Measurements from ENCODE around the gene KIF13A. TPM values are rescaled to one million over a fixed set of nuclear protein-coding genes. Genes with fewer than 3 reads are reported as not detected.

The KIF13A gene
- total and polyA plus RNA-seq, 9 of the 15 experiments (the other 6 are each of a cell fraction or from before 2014, with no cell fraction given): 3.6 to 44.3 (median 29.7) TPM

GRCh38 chr6:17839513-17840223, 147.8 kb downstream of the KIF13A start (continued):
- TF ChIP-seq GTF2B (IDR thresholded peaks at IDR 0.05; ENCODE audit: extremely low read depth, insufficient read length) (no peak), FOXO4 (CRISPR knock-in tag; IDR thresholded peaks at IDR 0.05) (no peak), E2F5 (CRISPR knock-in tag; IDR thresholded peaks at IDR 0.05) (no peak), SMARCA5 (IDR thresholded peaks at IDR 0.05) (no peak), ZC3H4 (CRISPR knock-in tag; IDR thresholded peaks at IDR 0.05; ENCODE audit: borderline replicate concordance) (no peak), JUND (IDR thresholded peaks at IDR 0.05; ENCODE audit: borderline replicate concordance, low read depth, low read length) (no peak), JUND (tag; IDR thresholded peaks at IDR 0.05; ENCODE audit: borderline replicate concordance, low read depth, low read length) (no peak), SIN3A (IDR thresholded peaks at IDR 0.05; ENCODE audit: borderline replicate concordance in 2 of 2, control insufficient read depth in 1 of 2, low read depth in 2 of 2, low read length in 2 of 2) (no peak)
